Ovary (tissue), 3 donors: ENCODE results near the gene PSD4.

Experiments used
- CTCF ChIP-seq, 3 donors: fragments of 450-650 bp in 2 of 3; fragments of 200-600 bp in 1 of 3; IDR thresholded peaks; one replicate each; pipeline versions ENCODE4 v1.5.1 to v1.8.0; 2016 to 2022; ENCODE audit warnings: antibody characterized with exemption in 3 of 3, mild to moderate bottlenecking in 1 of 3
- POLR2A ChIP-seq: fragments of 450-650 bp; IDR thresholded peaks from one replicate; pipeline ENCODE4 v1.6.1; 2017; ENCODE audit warnings: antibody characterized with exemption, mild to moderate bottlenecking, moderate library complexity
- donor health status: DM: no; HTN: no; CAD: no.

GRCh38 chr2:113186433-113186796 lies 12.6 kb downstream of the PSD4 start:
- TF ChIP-seq POLR2A (no peak), CTCF (IDR thresholded peaks at IDR 0.05) (no peak)
